ENCODE data around the gene MRPL36.

Gene MRPL36

GRCh38 chr5:1836891-1837880, 37.5 kb upstream of the MRPL36 start:
- Histone ChIP-seq H3K9ac (ENCODE audit: low read length) (no peak overlapping the region), H3K9me3 (ENCODE audit: control insufficient read depth, low read length) (no peaks in the 10 kb centered on the region), H3K27me3 (ENCODE audit: control insufficient read depth, insufficient read depth, low read length) (peaks cover 25% of the 10 kb centered on the region), H3K4me3 (ENCODE audit: low read length) (no peak overlapping the region), H3K36me3 (ENCODE audit: control insufficient read depth, insufficient read depth, low read length) (no peaks in the 10 kb centered on the region), H3K4me1 (ENCODE audit: control insufficient read depth, insufficient read depth, low read length) (no peaks in the 10 kb centered on the region)

DNA sequence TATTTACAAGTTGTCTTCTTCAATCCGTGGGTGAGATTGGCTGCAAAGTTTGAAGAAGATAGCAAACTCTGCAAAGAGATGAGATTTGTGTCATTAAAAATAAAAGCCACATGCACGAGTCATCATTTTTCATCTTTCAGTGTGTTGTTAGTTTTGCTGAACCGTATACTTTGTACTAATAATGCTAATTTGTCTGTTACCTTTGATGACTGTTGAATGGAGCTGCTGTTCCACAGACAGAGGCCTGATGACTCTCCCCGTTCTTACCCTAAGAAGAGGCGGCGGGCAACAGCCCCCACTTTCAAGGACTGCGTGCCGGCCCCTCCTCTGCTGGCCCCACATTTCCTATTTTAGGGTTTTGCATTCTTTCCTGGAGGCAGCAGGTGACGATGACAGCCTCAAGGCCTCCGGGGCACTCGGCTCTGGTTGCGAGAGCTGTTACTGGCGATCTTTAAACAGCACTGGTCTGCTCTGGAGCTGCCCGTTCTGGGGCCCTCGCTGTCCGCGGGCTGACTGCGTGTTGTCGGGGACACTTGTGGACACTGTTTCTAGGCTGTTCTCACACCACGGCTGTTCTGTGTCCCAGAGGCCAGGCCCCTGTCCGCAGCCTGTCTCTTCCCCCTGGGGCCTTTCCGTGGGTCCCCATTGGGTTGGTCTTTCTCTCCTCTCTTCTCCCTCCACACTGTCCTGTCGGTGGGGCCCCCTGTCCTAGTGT, 36.7 kb upstream of the MRPL36 start:
- H3K4me1 ChIP-seq (ENCODE audit: control insufficient read depth, insufficient read depth, low read length) = no peaks in the 10 kb centered on the region
- no peak overlapping the region for H3K4me3 ChIP-seq (ENCODE audit: low read length)
- no peaks in the 10 kb centered on the region for H3K9me3 ChIP-seq (ENCODE audit: control insufficient read depth, low read length)
- peaks cover 30% of the 10 kb centered on the region for H3K27me3 ChIP-seq (ENCODE audit: control insufficient read depth, insufficient read depth, low read length)
- no peak overlapping the region for H3K9ac ChIP-seq (ENCODE audit: low read length)
- no peaks in the 10 kb centered on the region for H3K36me3 ChIP-seq (ENCODE audit: control insufficient read depth, insufficient read depth, low read length)

DNA sequence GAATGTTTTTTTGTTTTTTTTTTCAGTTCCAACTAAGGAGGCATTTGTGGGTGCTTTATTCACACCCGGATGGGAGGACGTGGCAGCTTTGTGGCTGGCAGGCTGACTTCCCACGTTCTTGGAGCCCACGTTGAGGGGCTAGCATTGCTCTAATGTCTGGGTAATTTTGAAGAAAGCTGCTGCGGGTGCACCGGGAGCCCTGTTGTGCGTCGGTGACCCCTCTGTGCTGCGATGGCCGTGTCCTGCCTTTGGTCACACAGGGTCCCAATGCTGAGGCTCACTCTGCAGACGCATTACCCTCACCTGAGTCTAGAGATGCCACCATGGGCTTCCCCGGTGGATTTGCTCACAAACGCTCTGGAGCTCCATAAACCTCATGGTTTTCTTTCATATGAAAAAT, 35.8 kb upstream of the MRPL36 start:
- no peaks in the 10 kb centered on the region for H3K36me3 ChIP-seq (ENCODE audit: control insufficient read depth, insufficient read depth, low read length)
- H3K27me3 ChIP-seq (ENCODE audit: control insufficient read depth, insufficient read depth, low read length) = peaks cover 21% of the 10 kb centered on the region
- H3K4me1 ChIP-seq (ENCODE audit: control insufficient read depth, insufficient read depth, low read length) = no peaks in the 10 kb centered on the region
- H3K9ac ChIP-seq (ENCODE audit: low read length) = no peak overlapping the region
- no peaks in the 10 kb centered on the region for H3K9me3 ChIP-seq (ENCODE audit: control insufficient read depth, low read length)
- no peak overlapping the region for H3K4me3 ChIP-seq (ENCODE audit: low read length)

- Histone ChIP-seq H3K36me3 (ENCODE audit: control insufficient read depth, insufficient read depth, low read length) (no peaks in the 10 kb centered on the region), H3K4me1 (ENCODE audit: control insufficient read depth, insufficient read depth, low read length) (no peaks in the 10 kb centered on the region), H3K9me3 (ENCODE audit: control insufficient read depth, low read length) (no peaks in the 10 kb centered on the region), H3K4me3 (ENCODE audit: low read length) (no peak overlapping the region), H3K9ac (ENCODE audit: low read length) (no peak overlapping the region), H3K27me3 (ENCODE audit: control insufficient read depth, insufficient read depth, low read length) (peaks cover 21% of the 10 kb centered on the region)
Measured at GRCh38 chr5:1834721-1835429, 35.2 kb upstream of the MRPL36 start.

DNA sequence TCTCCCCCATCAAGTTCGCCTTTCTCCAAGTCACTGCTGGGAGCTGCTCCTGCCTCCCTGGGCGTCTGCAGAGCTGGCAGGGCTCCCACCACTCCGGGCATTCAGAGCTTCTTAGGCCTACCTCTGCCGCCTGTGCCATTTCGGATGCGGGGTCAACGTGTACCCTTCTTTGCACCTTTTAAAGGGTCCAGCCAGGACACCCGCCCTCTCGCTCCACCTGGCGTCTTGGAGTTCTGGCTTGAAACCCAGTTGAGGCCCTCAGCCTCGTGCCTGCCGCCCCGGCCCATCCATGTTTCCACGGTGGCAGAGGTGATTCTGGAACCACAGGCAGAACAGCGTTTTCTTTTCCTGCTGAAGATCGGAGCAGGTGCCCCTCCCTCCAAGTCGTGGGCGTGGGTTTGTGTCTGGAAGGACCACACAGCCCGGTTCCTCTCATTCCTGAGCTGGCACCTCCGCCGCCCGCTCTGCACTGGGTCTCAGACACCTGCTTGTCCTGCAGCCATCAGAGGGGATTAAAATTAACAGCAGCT, 34.5 kb upstream of the MRPL36 start:
- H3K9me3 ChIP-seq (ENCODE audit: control insufficient read depth, low read length) = no peaks in the 10 kb centered on the region
- H3K9ac ChIP-seq (ENCODE audit: low read length) = no peak overlapping the region
- no peak overlapping the region for H3K4me3 ChIP-seq (ENCODE audit: low read length)
- H3K36me3 ChIP-seq (ENCODE audit: control insufficient read depth, insufficient read depth, low read length) = no peaks in the 10 kb centered on the region
- no peaks in the 10 kb centered on the region for H3K4me1 ChIP-seq (ENCODE audit: control insufficient read depth, insufficient read depth, low read length)
- H3K27me3 ChIP-seq (ENCODE audit: control insufficient read depth, insufficient read depth, low read length) = peaks cover 19% of the 10 kb centered on the region

GRCh38 chr5:1833264-1834021, 33.8 kb upstream of the MRPL36 start:
- no peak overlapping the region for H3K4me3 ChIP-seq (ENCODE audit: low read length)
- H3K4me1 ChIP-seq (ENCODE audit: control insufficient read depth, insufficient read depth, low read length) = no peaks in the 10 kb centered on the region
- H3K9ac ChIP-seq (ENCODE audit: low read length) = no peak overlapping the region
- no peaks in the 10 kb centered on the region for H3K9me3 ChIP-seq (ENCODE audit: control insufficient read depth, low read length)
- peaks cover 19% of the 10 kb centered on the region for H3K27me3 ChIP-seq (ENCODE audit: control insufficient read depth, insufficient read depth, low read length)
- no peaks in the 10 kb centered on the region for H3K36me3 ChIP-seq (ENCODE audit: control insufficient read depth, insufficient read depth, low read length)

DNA sequence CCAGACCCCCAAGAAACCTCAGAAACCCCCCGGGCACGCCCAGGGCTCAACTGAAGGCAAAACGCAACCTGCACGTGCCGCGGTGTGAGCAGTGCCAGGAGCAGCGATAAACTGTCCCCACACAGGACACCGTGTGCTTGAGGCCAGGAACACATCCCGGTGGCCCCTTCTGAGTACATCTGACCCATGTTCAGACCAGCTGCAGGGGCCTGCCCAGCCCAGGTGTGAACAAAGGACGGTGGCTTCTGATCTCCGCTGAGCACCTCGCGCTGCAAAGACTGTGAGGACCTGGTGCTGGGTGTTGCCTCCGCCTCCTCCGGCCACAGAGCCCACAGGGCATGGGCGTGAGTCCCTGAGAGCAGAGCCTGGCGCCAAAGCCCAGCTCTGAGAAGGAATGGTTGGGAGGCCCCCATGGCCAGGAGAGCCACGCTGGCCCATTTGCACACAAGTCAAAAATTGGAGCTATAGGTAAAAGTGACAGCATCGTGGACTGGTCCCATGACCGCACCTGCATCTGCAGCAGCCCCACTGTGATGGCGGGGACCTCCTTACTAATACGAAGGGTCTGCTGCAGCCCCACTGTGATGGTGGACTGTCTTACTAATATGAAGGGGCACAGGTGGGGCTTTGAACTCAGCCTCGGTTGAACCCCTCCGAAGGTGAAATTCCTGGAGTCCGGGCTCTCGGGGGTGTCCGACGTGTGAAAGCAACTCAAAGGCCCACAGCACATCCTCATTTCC, 33.0 kb upstream of the MRPL36 start:
- Histone ChIP-seq H3K4me1 (ENCODE audit: control insufficient read depth, insufficient read depth, low read length) (no peaks in the 10 kb centered on the region), H3K27me3 (ENCODE audit: control insufficient read depth, insufficient read depth, low read length) (peaks cover 19% of the 10 kb centered on the region), H3K9me3 (ENCODE audit: control insufficient read depth, low read length) (no peaks in the 10 kb centered on the region), H3K4me3 (ENCODE audit: low read length) (no peak overlapping the region), H3K36me3 (ENCODE audit: control insufficient read depth, insufficient read depth, low read length) (no peaks in the 10 kb centered on the region), H3K9ac (ENCODE audit: low read length) (no peak overlapping the region)

DNA sequence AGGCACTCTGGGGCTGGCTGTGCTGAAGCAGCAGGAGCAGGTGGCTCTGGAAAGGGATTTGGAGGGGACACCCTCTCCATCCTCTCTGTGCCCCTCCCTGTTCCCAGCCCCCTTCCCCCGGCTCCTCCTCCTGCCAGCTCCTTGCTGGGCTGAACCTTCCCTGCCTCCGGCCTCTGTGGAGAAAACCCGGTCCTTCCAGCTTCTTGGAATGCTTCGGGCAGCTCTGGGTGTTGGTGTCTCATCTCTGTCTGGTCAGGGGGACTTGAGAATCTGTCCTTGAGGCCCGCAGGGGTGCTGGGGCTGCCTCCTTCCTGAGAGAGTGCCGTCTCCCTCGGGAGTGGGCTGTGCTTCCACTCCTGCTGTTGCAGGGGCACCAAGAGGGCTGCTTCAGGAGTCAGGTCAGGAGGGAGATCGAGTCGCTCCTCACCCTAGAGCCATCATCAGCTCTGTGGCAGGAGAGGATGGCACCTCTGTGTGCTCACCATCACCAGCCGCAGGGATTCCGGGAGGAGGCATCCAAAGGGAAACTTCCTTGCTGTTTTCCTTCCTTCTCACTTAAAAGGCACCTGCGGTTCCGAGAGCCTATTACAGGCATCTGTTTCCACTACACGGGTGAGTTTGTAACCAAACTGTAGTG, 32.2 kb upstream of the MRPL36 start:
- H3K4me1 ChIP-seq (ENCODE audit: control insufficient read depth, insufficient read depth, low read length) = no peaks in the 10 kb centered on the region
- no peak overlapping the region for H3K9ac ChIP-seq (ENCODE audit: low read length)
- H3K4me3 ChIP-seq (ENCODE audit: low read length) = no peak overlapping the region
- H3K9me3 ChIP-seq (ENCODE audit: control insufficient read depth, low read length) = no peaks in the 10 kb centered on the region
- H3K27me3 ChIP-seq (ENCODE audit: control insufficient read depth, insufficient read depth, low read length) = peaks cover 15% of the 10 kb centered on the region
- H3K36me3 ChIP-seq (ENCODE audit: control insufficient read depth, insufficient read depth, low read length) = no peaks in the 10 kb centered on the region

GRCh38 chr5:1831257-1831656, 31.6 kb upstream of the MRPL36 start:
- H3K4me1 ChIP-seq (ENCODE audit: control insufficient read depth, insufficient read depth, low read length) = no peaks in the 10 kb centered on the region
- no peak overlapping the region for H3K4me3 ChIP-seq (ENCODE audit: low read length)
- H3K9me3 ChIP-seq (ENCODE audit: control insufficient read depth, low read length) = no peaks in the 10 kb centered on the region
- no peak overlapping the region for H3K9ac ChIP-seq (ENCODE audit: low read length)
- no peaks in the 10 kb centered on the region for H3K36me3 ChIP-seq (ENCODE audit: control insufficient read depth, insufficient read depth, low read length)
- H3K27me3 ChIP-seq (ENCODE audit: control insufficient read depth, insufficient read depth, low read length) = peaks cover 11% of the 10 kb centered on the region

DNA sequence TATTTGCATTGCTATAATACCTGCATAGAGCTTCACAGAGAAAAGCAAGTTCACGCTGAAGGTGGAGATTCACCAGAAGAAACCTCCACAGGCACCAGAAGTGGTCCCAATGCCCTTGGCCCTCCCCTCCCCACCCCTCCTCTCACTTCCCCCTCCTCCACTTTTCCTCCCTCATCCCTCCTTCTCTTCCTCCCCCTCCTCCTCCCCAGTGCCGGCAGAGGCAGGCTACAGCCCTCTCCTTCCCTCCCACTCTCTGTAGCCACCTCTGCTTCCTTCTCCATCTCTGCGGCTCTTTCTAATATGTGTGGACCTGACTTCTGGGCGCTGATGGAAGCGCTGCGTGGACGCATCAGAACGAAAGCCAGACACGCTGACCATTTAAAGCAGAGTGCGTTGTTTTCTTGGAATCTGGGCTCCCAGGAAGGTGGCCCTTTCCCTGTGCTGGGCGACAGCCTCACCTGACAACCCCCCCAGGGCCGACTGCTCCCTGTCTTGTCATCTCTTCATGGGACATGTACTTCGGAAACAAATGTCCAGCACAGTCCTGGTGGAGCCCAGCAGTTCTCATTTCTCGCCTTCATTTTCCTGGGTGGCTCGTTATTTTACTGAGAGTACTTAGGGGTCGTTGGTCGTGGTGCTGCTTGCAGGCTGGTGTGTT, 31.1 kb upstream of the MRPL36 start:
- Histone ChIP-seq H3K9ac (ENCODE audit: low read length) (no peak overlapping the region), H3K36me3 (ENCODE audit: control insufficient read depth, insufficient read depth, low read length) (no peaks in the 10 kb centered on the region), H3K9me3 (ENCODE audit: control insufficient read depth, low read length) (no peaks in the 10 kb centered on the region), H3K27me3 (ENCODE audit: control insufficient read depth, insufficient read depth, low read length) (peaks cover 11% of the 10 kb centered on the region), H3K4me3 (ENCODE audit: low read length) (no peak overlapping the region), H3K4me1 (ENCODE audit: control insufficient read depth, insufficient read depth, low read length) (no peaks in the 10 kb centered on the region)
